T-helper 17 cell (primary cell): ENCODE results near the gene RNF150. TPM values are rescaled to one million over a fixed set of nuclear protein-coding genes. Genes with fewer than 3 reads are reported as not detected.
"Not testable (repeated sequence)": the region's sequence is repeated elsewhere in the genome, so short reads cannot be mapped to it uniquely, and the experiment has no call there.

Experiments used
- ATAC-seq: fragments of 150-1000 bp; cut with Tn5 transposase; 2 replicates; pipeline ENCODE4 v1.10.0; 2021; ENCODE audit warnings: mild to moderate bottlenecking, moderate library complexity
- DNase-seq, 3 donors: peaks; one replicate each; pipeline versions ENCODE4 v3.0.0 to v3.0.0-alpha.2; 2020 to 2021
- H3K9me3 ChIP-seq: one replicate; pipeline ENCODE4 v1.7.0; 2013; ENCODE audit warnings: low read length, mild to moderate bottlenecking; ENCODE audit not compliant: control insufficient read depth, poor library complexity, severe bottlenecking
- H3K27ac Mint-ChIP-seq: one replicate; pipeline ENCODE4 v1.8.0; 2022; ENCODE audit warnings: mild to moderate bottlenecking, moderate library complexity, mixed read lengths
- H3K27me3 Mint-ChIP-seq: one replicate; pipeline ENCODE4 v1.8.0; 2022; ENCODE audit warnings: mixed read lengths
- H3K36me3 Mint-ChIP-seq: one replicate; pipeline ENCODE4 v1.8.0; 2022; ENCODE audit warnings: low read depth, mixed read lengths
- H3K4me1 Mint-ChIP-seq: one replicate; pipeline ENCODE4 v1.8.0; 2022; ENCODE audit warnings: mild to moderate bottlenecking, mixed read lengths
- H3K4me3 Mint-ChIP-seq: one replicate; pipeline ENCODE4 v1.8.0; 2022; ENCODE audit warnings: mild to moderate bottlenecking, moderate library complexity, mixed read lengths
- total RNA-seq, 4 donors: library from RNA in 2 of 4; stranded (reverse) in 2 of 4; gene quantifications; one replicate each; pipeline ENCODE4 v1.2.3 and lab custom pipeline; 2022 to 2026

Gene RNF150
- total RNA-seq, 2 donors from 2014 or later: not detected

GRCh38 chr4:140837736-140838135, 295.5 kb downstream of the RNF150 start:
- DNase-seq: no peak
- H3K4me1 Mint-ChIP-seq: no peaks in the 10 kb centered on the region
- H3K27ac Mint-ChIP-seq: no peak overlapping the region
- H3K9me3 ChIP-seq: no peaks in the 10 kb centered on the region
- H3K36me3 Mint-ChIP-seq: no peaks in the 10 kb centered on the region
- peaks cover 7% of the 10 kb centered on the region for H3K27me3 Mint-ChIP-seq
- ATAC-seq: no peak
- H3K4me3 Mint-ChIP-seq: no peak overlapping the region

- DNase-seq (no peak), ATAC-seq (no peak)
- H3K4me3 Mint-ChIP-seq: no peak overlapping the region
- H3K27me3 Mint-ChIP-seq: no peaks in the 10 kb centered on the region
- H3K36me3 Mint-ChIP-seq: no peaks in the 10 kb centered on the region
- H3K9me3 ChIP-seq: no peaks in the 10 kb centered on the region
- no peak overlapping the region for H3K27ac Mint-ChIP-seq
- H3K4me1 Mint-ChIP-seq: no peaks in the 10 kb centered on the region
Observed at GRCh38 chr4:140834839-140835495, 298.3 kb downstream of the RNF150 start.

GRCh38 chr4:140833280-140833679, 300.0 kb downstream of the RNF150 start:
- no peaks in the 10 kb centered on the region for H3K27me3 Mint-ChIP-seq
- H3K36me3 Mint-ChIP-seq: no peaks in the 10 kb centered on the region
- H3K9me3 ChIP-seq: no peaks in the 10 kb centered on the region
- ATAC-seq: no peak
- H3K27ac Mint-ChIP-seq: no peak overlapping the region
- no peak for DNase-seq
- H3K4me3 Mint-ChIP-seq: no peak overlapping the region
- no peaks in the 10 kb centered on the region for H3K4me1 Mint-ChIP-seq

- no peaks in the 10 kb centered on the region for H3K4me1 Mint-ChIP-seq
- no peak overlapping the region for H3K27ac Mint-ChIP-seq
- ATAC-seq: no peak
- no peaks in the 10 kb centered on the region for H3K9me3 ChIP-seq
- no peak for DNase-seq
- no peaks in the 10 kb centered on the region for H3K36me3 Mint-ChIP-seq
- H3K4me3 Mint-ChIP-seq: no peak overlapping the region
- no peaks in the 10 kb centered on the region for H3K27me3 Mint-ChIP-seq
Observed at GRCh38 chr4:140829825-140830224, 303.4 kb downstream of the RNF150 start.

GRCh38 chr4:140826701-140827027, 306.6 kb downstream of the RNF150 start:
- Mint-ChIP-seq H3K27me3 (no peaks in the 10 kb centered on the region), H3K36me3 (no peaks in the 10 kb centered on the region), H3K4me1 (no peaks in the 10 kb centered on the region), H3K27ac (no peak overlapping the region), H3K4me3 (no peak overlapping the region)
- ATAC-seq: no peak
- no peaks in the 10 kb centered on the region for H3K9me3 ChIP-seq
- DNase-seq: no peak

GRCh38 chr4:140820520-140820919, 312.7 kb downstream of the RNF150 start:
- ATAC-seq, H3K4me3 Mint-ChIP-seq, H3K4me1 Mint-ChIP-seq, H3K36me3 Mint-ChIP-seq, H3K27ac Mint-ChIP-seq, DNase-seq, H3K27me3 Mint-ChIP-seq, H3K9me3 ChIP-seq: not testable (repeated sequence)

- no peaks in the 10 kb centered on the region for H3K27me3 Mint-ChIP-seq
- no peaks in the 10 kb centered on the region for H3K4me1 Mint-ChIP-seq
- H3K36me3 Mint-ChIP-seq: peaks cover 3% of the 10 kb centered on the region
- no peaks in the 10 kb centered on the region for H3K9me3 ChIP-seq
- DNase-seq: no peak
- no peak overlapping the region for H3K27ac Mint-ChIP-seq
- no peak overlapping the region for H3K4me3 Mint-ChIP-seq
- ATAC-seq: no peak
Observed at GRCh38 chr4:140819610-140820009, 313.7 kb downstream of the RNF150 start.

GRCh38 chr4:140818433-140818832, 314.8 kb downstream of the RNF150 start:
- peaks cover 6% of the 10 kb centered on the region for H3K27me3 Mint-ChIP-seq
- no peak overlapping the region for H3K27ac Mint-ChIP-seq
- H3K4me3 Mint-ChIP-seq: no peak overlapping the region
- DNase-seq: no peak
- peaks cover 3% of the 10 kb centered on the region for H3K36me3 Mint-ChIP-seq
- H3K4me1 Mint-ChIP-seq: no peaks in the 10 kb centered on the region
- H3K9me3 ChIP-seq: no peaks in the 10 kb centered on the region
- ATAC-seq: no peak

GRCh38 chr4:140816806-140817510, 316.3 kb downstream of the RNF150 start:
- Mint-ChIP-seq H3K27me3 (peaks cover 6% of the 10 kb centered on the region), H3K36me3 (peaks cover 3% of the 10 kb centered on the region), H3K4me1 (no peaks in the 10 kb centered on the region), H3K27ac (no peak overlapping the region), H3K4me3 (no peak overlapping the region)
- DNase-seq (no peak), ATAC-seq (no peak)
- H3K9me3 ChIP-seq: no peaks in the 10 kb centered on the region

GRCh38 chr4:140813804-140814203, 319.5 kb downstream of the RNF150 start:
- ATAC-seq (no peak), DNase-seq (no peak)
- no peaks in the 10 kb centered on the region for H3K9me3 ChIP-seq
- Mint-ChIP-seq H3K4me1 (no peaks in the 10 kb centered on the region), H3K36me3 (peaks cover 5% of the 10 kb centered on the region), H3K27ac (no peak overlapping the region), H3K4me3 (no peak overlapping the region), H3K27me3 (peaks cover 12% of the 10 kb centered on the region)

- no peaks in the 10 kb centered on the region for H3K4me1 Mint-ChIP-seq
Observed at GRCh38 chr4:140812916-140813315, 320.4 kb downstream of the RNF150 start.

GRCh38 chr4:140811429-140811828, 321.8 kb downstream of the RNF150 start:
- no peak overlapping the region for H3K27ac Mint-ChIP-seq
- no peak for ATAC-seq
- no peaks in the 10 kb centered on the region for H3K4me1 Mint-ChIP-seq
- no peak for DNase-seq
- H3K9me3 ChIP-seq: no peaks in the 10 kb centered on the region
- H3K4me3 Mint-ChIP-seq: no peak overlapping the region
- H3K36me3 Mint-ChIP-seq: peaks cover 5% of the 10 kb centered on the region
- H3K27me3 Mint-ChIP-seq: peaks cover 13% of the 10 kb centered on the region

More at GRCh38 chr4:140812916-140813315, 320.4 kb downstream of the RNF150 start:
- DNase-seq (no peak), ATAC-seq (no peak)
- no peak overlapping the region for H3K27ac Mint-ChIP-seq
- H3K9me3 ChIP-seq: no peaks in the 10 kb centered on the region
- H3K4me3 Mint-ChIP-seq: no peak overlapping the region
- H3K27me3 Mint-ChIP-seq: peaks cover 13% of the 10 kb centered on the region
- peaks cover 5% of the 10 kb centered on the region for H3K36me3 Mint-ChIP-seq

GRCh38 chr4:140810591-140811169, 322.6 kb downstream of the RNF150 start:
- not testable (repeated sequence) for H3K4me1 Mint-ChIP-seq, ATAC-seq, H3K36me3 Mint-ChIP-seq, DNase-seq, H3K27ac Mint-ChIP-seq, H3K9me3 ChIP-seq, H3K4me3 Mint-ChIP-seq
- H3K27me3 Mint-ChIP-seq: peaks cover 13% of the 10 kb centered on the region
